ENCODE data around the gene HMGCLL1. TPM values are rescaled to one million over a fixed set of nuclear protein-coding genes. Genes with fewer than 3 reads are reported as not detected.

The HMGCLL1 gene
- total and polyA plus RNA-seq, 2 donors (not counting 1 experiment from before 2014, with no cell fraction given) = 0.05 to 0.83 TPM

GRCh38 chr6:55474382-55474781 is 104.6 kb downstream of the HMGCLL1 start:
- Histone ChIP-seq H3K9me3 (ENCODE audit: control insufficient read depth, insufficient read depth, low read depth, low read length) (no peaks in the 10 kb centered on the region), H3K79me2 (ENCODE audit: control insufficient read depth, insufficient read depth, low read length) (no peaks in the 10 kb centered on the region), H3K4me1 (ENCODE audit: control insufficient read depth, extremely low read depth, insufficient read depth, low read length) (no peaks in the 10 kb centered on the region), H2AFZ (ENCODE audit: low read length) (no peak overlapping the region), H3K4me2 (ENCODE audit: extremely low read depth, insufficient read depth, low read length) (no peak overlapping the region), H3K9ac (ENCODE audit: insufficient read depth, low read length) (no peak overlapping the region), H3K4me3 (replicated peaks in 1 of 4; ENCODE audit: control extremely low read depth in 1 of 4, insufficient read depth in 1 of 4, low read depth in 3 of 4, low read length in 4 of 4) (no peak overlapping the region), H3K27ac (ENCODE audit: insufficient read depth, low read length) (no peak overlapping the region), H3K36me3 (ENCODE audit: control insufficient read depth, insufficient read depth, low read length) (no peaks in the 10 kb centered on the region), H3K27me3 (ENCODE audit: control insufficient read depth, insufficient read depth, low read length) (no peaks in the 10 kb centered on the region), H4K20me1 (ENCODE audit: control insufficient read depth, extremely low read depth, insufficient read depth, low read length) (no peaks in the 10 kb centered on the region)
- no peak for DNase-seq (ENCODE audit: low read depth in 2 of 2)
- TF ChIP-seq EZH2 (IDR thresholded peaks at IDR 0.05; ENCODE audit: low read length, missing control alignments) = no peak
- no peak for TF ChIP-seq CTCF (conservative IDR thresholded peaks at IDR 0.05 in 1 of 2, IDR thresholded peaks at IDR 0.05 in 1 of 2; ENCODE audit: low read depth in 1 of 2, low read length in 2 of 2)

GRCh38 chr6:55473722-55474121 is 105.3 kb downstream of the HMGCLL1 start:
- Histone ChIP-seq H3K4me2 (ENCODE audit: extremely low read depth, insufficient read depth, low read length) (no peak overlapping the region), H3K9ac (ENCODE audit: insufficient read depth, low read length) (no peak overlapping the region), H3K4me1 (ENCODE audit: control insufficient read depth, extremely low read depth, insufficient read depth, low read length) (no peaks in the 10 kb centered on the region), H2AFZ (ENCODE audit: low read length) (no peak overlapping the region), H3K36me3 (ENCODE audit: control insufficient read depth, insufficient read depth, low read length) (no peaks in the 10 kb centered on the region), H3K9me3 (ENCODE audit: control insufficient read depth, insufficient read depth, low read depth, low read length) (no peaks in the 10 kb centered on the region), H3K79me2 (ENCODE audit: control insufficient read depth, insufficient read depth, low read length) (no peaks in the 10 kb centered on the region), H3K27me3 (ENCODE audit: control insufficient read depth, insufficient read depth, low read length) (no peaks in the 10 kb centered on the region), H3K27ac (ENCODE audit: insufficient read depth, low read length) (no peak overlapping the region), H4K20me1 (ENCODE audit: control insufficient read depth, extremely low read depth, insufficient read depth, low read length) (no peaks in the 10 kb centered on the region), H3K4me3 (replicated peaks in 1 of 4; ENCODE audit: control extremely low read depth in 1 of 4, insufficient read depth in 1 of 4, low read depth in 3 of 4, low read length in 4 of 4) (no peak overlapping the region)
- DNase-seq (ENCODE audit: low read depth in 2 of 2) = no peak
- no peak for TF ChIP-seq CTCF (conservative IDR thresholded peaks at IDR 0.05 in 1 of 2, IDR thresholded peaks at IDR 0.05 in 1 of 2; ENCODE audit: low read depth in 1 of 2, low read length in 2 of 2)
- TF ChIP-seq EZH2 (IDR thresholded peaks at IDR 0.05; ENCODE audit: low read length, missing control alignments) = no peak

- Histone ChIP-seq H3K9me3 (ENCODE audit: control insufficient read depth, insufficient read depth, low read depth, low read length) (no peaks in the 10 kb centered on the region), H3K27me3 (ENCODE audit: control insufficient read depth, insufficient read depth, low read length) (no peaks in the 10 kb centered on the region), H2AFZ (ENCODE audit: low read length) (peak overlapping the region; percentile 50), H3K9ac (ENCODE audit: insufficient read depth, low read length) (no peak overlapping the region), H3K36me3 (ENCODE audit: control insufficient read depth, insufficient read depth, low read length) (no peaks in the 10 kb centered on the region), H4K20me1 (ENCODE audit: control insufficient read depth, extremely low read depth, insufficient read depth, low read length) (no peaks in the 10 kb centered on the region), H3K27ac (ENCODE audit: insufficient read depth, low read length) (no peak overlapping the region), H3K4me2 (ENCODE audit: extremely low read depth, insufficient read depth, low read length) (peak overlapping the region; percentile 45), H3K79me2 (ENCODE audit: control insufficient read depth, insufficient read depth, low read length) (no peaks in the 10 kb centered on the region), H3K4me1 (ENCODE audit: control insufficient read depth, extremely low read depth, insufficient read depth, low read length) (no peaks in the 10 kb centered on the region), H3K4me3 (replicated peaks in 1 of 4; ENCODE audit: control extremely low read depth in 1 of 4, insufficient read depth in 1 of 4, low read depth in 3 of 4, low read length in 4 of 4) (no peak overlapping the region)
- TF ChIP-seq CTCF (conservative IDR thresholded peaks at IDR 0.05 in 1 of 2, IDR thresholded peaks at IDR 0.05 in 1 of 2; ENCODE audit: low read depth in 1 of 2, low read length in 2 of 2) = no peak
- no peak for TF ChIP-seq EZH2 (IDR thresholded peaks at IDR 0.05; ENCODE audit: low read length, missing control alignments)
- DNase-seq (ENCODE audit: low read depth in 2 of 2) = peak in 1 of 2 donors; percentile 34
These were observed 109.0 kb downstream of the HMGCLL1 start for GRCh38 chr6:55469951-55470366.

Data from fibroblast of lung (primary cell).